ENCODE results near the gene GATA5. TPM values are rescaled to one million over a fixed set of nuclear protein-coding genes. Genes with fewer than 3 reads are reported as not detected.

Gene GATA5
- total and polyA plus RNA-seq, 10 donors, result 0.02 to 0.19 (median 0.13) TPM; not detected in 7

DNA sequence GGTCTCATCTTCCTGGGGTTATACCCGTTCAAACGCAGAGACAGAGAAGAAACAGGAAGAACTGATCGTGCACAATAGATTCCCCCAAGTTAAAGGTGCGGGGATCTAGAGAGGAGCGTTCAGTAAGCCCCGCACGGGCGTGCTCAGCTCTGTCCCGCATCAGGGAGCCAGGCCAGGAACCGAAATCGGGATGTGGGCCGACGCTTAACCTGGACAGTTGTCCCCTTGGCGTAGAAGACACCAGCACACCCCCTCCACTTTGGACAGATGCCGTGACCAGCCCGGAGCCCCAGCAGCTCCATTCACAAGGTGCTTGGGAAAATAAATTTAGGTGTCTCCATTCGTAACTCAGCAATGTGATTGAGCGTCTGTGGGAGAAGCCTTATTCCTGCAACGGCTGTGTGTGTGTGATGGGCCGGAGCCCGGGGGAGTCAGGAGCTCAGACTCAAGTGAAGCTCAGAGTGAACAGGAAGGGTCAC, 24.0 kb upstream of the GATA5 start:
- DNase-seq, result no peak
- TF ChIP-seq POLR2A (IDR thresholded peaks at IDR 0.05) (no peak), POLR2AphosphoS5 (IDR thresholded peaks at IDR 0.05) (no peak)
- TF ChIP-seq, protein P1, sequence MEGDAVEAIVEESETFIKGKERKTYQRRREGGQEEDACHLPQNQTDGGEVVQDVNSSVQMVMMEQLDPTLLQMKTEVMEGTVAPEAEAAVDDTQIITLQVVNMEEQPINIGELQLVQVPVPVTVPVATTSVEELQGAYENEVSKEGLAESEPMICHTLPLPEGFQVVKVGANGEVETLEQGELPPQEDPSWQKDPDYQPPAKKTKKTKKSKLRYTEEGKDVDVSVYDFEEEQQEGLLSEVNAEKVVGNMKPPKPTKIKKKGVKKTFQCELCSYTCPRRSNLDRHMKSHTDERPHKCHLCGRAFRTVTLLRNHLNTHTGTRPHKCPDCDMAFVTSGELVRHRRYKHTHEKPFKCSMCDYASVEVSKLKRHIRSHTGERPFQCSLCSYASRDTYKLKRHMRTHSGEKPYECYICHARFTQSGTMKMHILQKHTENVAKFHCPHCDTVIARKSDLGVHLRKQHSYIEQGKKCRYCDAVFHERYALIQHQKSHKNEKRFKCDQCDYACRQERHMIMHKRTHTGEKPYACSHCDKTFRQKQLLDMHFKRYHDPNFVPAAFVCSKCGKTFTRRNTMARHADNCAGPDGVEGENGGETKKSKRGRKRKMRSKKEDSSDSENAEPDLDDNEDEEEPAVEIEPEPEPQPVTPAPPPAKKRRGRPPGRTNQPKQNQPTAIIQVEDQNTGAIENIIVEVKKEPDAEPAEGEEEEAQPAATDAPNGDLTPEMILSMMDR (IDR thresholded peaks at IDR 0.05 in 8 of 11, conservative IDR thresholded peaks at IDR 0.05 in 3 of 11), result no peak
- Histone ChIP-seq H3K9me3 (no peaks in the 10 kb centered on the region), H3K4me1 (peaks cover 0 to 59% (median 33%) of the 10 kb centered on the region in 6 donors), H3K36me3 (no peaks in the 10 kb centered on the region), H3K27me3 (replicated peaks in 1 of 7) (peaks cover 0 to 40% (median 14%) of the 10 kb centered on the region in 7 donors), H3K4me3 (no peak overlapping the region), H3K27ac (no peak overlapping the region)
- WGBS, 5 donors, result 56 to 69% (median 62%) methylated on average over 20 to 21 of the region's 21 CpGs
- intact Hi-C loops (cut with DNase I; ENCODE audit: low total_unique reads), result loop anchor here (5.0 kb wide), 2 partner anchors 118 to 293 kb away; no protein-coding TSS in a partner anchor

DNA sequence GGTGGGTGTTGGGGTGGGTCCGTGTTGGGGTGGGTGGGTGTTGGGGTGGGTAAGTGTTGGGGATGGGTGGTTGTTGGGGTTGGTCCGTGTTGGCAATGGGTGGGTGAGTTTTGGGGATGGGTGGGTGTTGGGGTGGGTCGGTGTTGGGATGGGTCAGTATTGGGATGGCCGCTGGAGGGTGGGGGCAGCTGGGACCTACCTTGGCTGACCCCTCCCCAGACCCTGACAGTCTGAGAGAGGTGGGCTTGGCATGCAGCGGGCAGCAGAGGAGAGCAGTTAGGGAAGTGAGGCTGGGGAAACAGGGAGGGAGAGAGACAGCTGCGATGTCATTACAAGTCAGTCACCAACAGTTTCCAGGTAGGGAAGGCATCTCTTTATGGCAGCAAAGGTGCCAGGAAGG, 23.1 kb upstream of the GATA5 start:
- TF ChIP-seq, protein P1 (IDR thresholded peaks at IDR 0.05 in 8 of 11, conservative IDR thresholded peaks at IDR 0.05 in 3 of 11), result no peak
- TF ChIP-seq POLR2AphosphoS5 (IDR thresholded peaks at IDR 0.05), result no peak
- TF ChIP-seq POLR2A (IDR thresholded peaks at IDR 0.05), result no peak
- Histone ChIP-seq H3K36me3 (no peaks in the 10 kb centered on the region), H3K4me3 (no peak overlapping the region), H3K9me3 (no peaks in the 10 kb centered on the region), H3K4me1 (peaks cover 0 to 68% (median 37%) of the 10 kb centered on the region in 6 donors), H3K27me3 (replicated peaks in 1 of 7) (peaks cover 0 to 40% (median 14%) of the 10 kb centered on the region in 7 donors), H3K27ac (no peak overlapping the region)
- 75 to 94% (median 85%) methylated on average over 5 to 6 of the region's 6 CpGs for WGBS, 5 donors
- no peak for DNase-seq
- intact Hi-C loops (cut with DNase I; ENCODE audit: low total_unique reads), result no loop called here

DNA sequence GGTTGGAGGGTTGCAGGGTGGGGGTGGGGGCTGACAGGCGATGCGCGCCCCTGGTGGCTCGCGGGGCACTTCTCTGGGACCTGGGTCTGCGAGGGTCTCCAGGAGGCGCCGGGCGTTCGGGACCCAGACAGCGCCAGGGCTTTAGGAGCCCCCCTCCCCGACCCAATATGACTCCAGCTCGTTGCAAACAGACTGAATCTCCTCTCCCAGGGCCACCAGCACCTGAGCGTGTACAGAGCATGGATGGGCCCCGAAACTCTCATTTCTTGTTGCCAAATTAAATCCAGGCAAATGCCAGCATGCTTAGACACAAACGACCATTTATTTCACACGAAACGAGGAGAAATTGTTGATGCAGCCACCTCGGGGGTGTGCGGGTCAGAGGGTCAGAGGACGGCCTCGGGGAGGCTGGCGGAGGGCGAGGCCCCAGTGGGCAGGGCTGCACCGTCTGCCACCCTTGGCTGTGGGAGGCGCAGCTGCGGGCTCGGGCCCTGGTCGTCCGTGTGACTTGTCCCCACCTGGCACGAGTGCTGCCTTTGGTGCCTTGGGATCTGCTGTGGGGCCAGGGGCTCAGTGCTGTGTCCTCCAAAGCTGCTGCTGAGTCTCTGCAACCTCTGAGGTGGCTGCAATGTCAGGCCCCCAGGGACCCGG, 20.9 kb upstream of the GATA5 start:
- H3K9me3 ChIP-seq, result no peaks in the 10 kb centered on the region
- H3K4me1 ChIP-seq, result peaks cover 0 to 60% (median 28%) of the 10 kb centered on the region in 6 donors
- peaks cover 0 to 43% (median 14%) of the 10 kb centered on the region in 7 donors for H3K27me3 ChIP-seq (replicated peaks in 1 of 7)
- no peak for DNase-seq
- intact Hi-C loops (cut with DNase I; ENCODE audit: low total_unique reads), result no loop called here
- no peaks in the 10 kb centered on the region for H3K36me3 ChIP-seq
- TF ChIP-seq, protein P1 (IDR thresholded peaks at IDR 0.05 in 8 of 11, conservative IDR thresholded peaks at IDR 0.05 in 3 of 11), result peak in 10 of 11 experiments; percentile 14 to 76 (median 59)
- TF ChIP-seq POLR2A (IDR thresholded peaks at IDR 0.05), result no peak
- H3K4me3 ChIP-seq, result no peak overlapping the region
- H3K27ac ChIP-seq, result no peak overlapping the region
- 27 to 36% (median 31%) methylated on average over 22 to 32 of the region's 32 CpGs for WGBS, 5 donors

DNA sequence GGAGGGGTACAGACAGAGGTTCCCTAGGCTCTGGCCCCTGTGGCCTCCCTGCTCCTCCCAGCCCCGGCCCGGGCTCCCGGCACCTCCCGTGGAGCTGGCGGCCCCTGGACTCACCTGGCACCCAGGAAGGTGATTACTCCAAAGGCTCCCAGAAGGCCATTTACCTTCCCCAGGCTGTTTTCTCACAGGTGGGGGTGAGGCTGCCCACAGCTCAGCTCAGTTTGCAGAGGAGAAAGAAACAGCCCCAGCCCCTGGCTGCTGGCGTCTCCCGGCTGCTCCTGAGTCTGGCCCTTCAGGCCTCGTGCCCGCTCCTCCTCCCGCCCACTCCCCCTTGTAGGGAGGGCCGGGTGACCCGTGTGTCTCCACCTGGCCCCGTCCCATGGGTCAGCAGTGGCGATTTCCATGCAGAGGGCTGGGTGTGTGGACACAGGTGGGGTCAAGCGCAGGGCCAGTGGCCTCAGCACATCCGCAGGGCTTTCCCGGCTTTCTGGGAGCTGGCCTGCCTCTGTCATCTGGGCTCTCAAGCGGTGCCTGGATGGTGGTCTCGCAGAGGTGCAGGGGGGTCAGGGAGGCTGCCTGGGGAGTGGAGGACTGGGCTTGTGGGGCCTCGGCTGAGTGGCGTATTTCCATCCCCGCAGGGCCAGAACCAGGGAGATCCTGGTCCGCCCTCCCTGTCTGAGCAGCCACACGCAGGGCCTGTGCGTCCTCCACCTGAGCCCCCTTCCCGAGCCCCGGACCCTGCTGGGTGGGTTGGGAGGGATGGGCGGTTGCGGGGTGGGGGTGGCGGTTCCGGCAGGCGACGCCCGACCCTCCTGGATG, 20.2 kb upstream of the GATA5 start:
- peaks cover 0 to 52% (median 27%) of the 10 kb centered on the region in 6 donors for H3K4me1 ChIP-seq
- TF ChIP-seq, protein P1 (IDR thresholded peaks at IDR 0.05 in 8 of 11, conservative IDR thresholded peaks at IDR 0.05 in 3 of 11), result no peak
- TF ChIP-seq POLR2AphosphoS5 (IDR thresholded peaks at IDR 0.05) (no peak), POLR2A (IDR thresholded peaks at IDR 0.05) (no peak)
- H3K9me3 ChIP-seq, result no peaks in the 10 kb centered on the region
- peaks cover 0 to 50% (median 14%) of the 10 kb centered on the region in 7 donors for H3K27me3 ChIP-seq (replicated peaks in 1 of 7)
- H3K36me3 ChIP-seq, result no peaks in the 10 kb centered on the region
- intact Hi-C loops (cut with DNase I; ENCODE audit: low total_unique reads), result no loop called here
- H3K27ac ChIP-seq, result no peak overlapping the region
- WGBS, 5 donors, result 48 to 68% (median 57%) methylated on average over 13 to 34 of the region's 34 CpGs
- DNase-seq, result no peak
- H3K4me3 ChIP-seq, result no peak overlapping the region

Data from spleen (tissue), 11 donors.